HepG2 (cell line): ENCODE measurements around the gene AGRN. TPM values are rescaled to one million over a fixed set of nuclear protein-coding genes. Genes with fewer than 3 reads are reported as not detected.

Experiments
- ATF2 ChIP-seq: sonication (generic); formaldehyde crosslinking; IDR thresholded peaks from 2 replicates; pipeline ENCODE4 v1.4.0; 2020; ENCODE audit warnings: missing genetic modification reagents
- CERS6 ChIP-seq: sonication (generic); formaldehyde crosslinking; IDR thresholded peaks from 2 replicates; pipeline ENCODE4 v1.5.0; 2020; ENCODE audit warnings: missing genetic modification reagents
- CSRNP1 ChIP-seq: sonication (generic); formaldehyde crosslinking; IDR thresholded peaks from 2 replicates; pipeline ENCODE4 v1.8.1; 2023; ENCODE audit warnings: mild to moderate bottlenecking, missing genetic modification reagents
- FLYWCH1 ChIP-seq: sonication (generic); formaldehyde crosslinking; IDR thresholded peaks from 2 replicates; pipeline ENCODE4 v1.8.1; 2023; ENCODE audit warnings: mild to moderate bottlenecking, missing genetic modification reagents
- GZF1 ChIP-seq: sonication (generic); formaldehyde crosslinking; IDR thresholded peaks from 2 replicates; pipeline ENCODE4 v1.5.1; 2020; ENCODE audit warnings: mild to moderate bottlenecking, missing genetic modification reagents
- HBP1 ChIP-seq: IDR thresholded peaks from 2 replicates; pipeline ENCODE4 v1.6.1; 2016; ENCODE audit warnings: low read depth, control low read depth
- HOXA9 ChIP-seq: sonication (generic); formaldehyde crosslinking; IDR thresholded peaks from 2 replicates; pipeline ENCODE4 v1.8.1; 2022; ENCODE audit warnings: missing genetic modification reagents, mild to moderate bottlenecking, moderate library complexity, borderline replicate concordance
- KLF9 ChIP-seq: IDR thresholded peaks from 2 replicates; pipeline ENCODE4 v1.6.1; 2016; ENCODE audit warnings: low read depth
- MIXL1 ChIP-seq: IDR thresholded peaks from 2 replicates; pipeline ENCODE4 v1.6.1; 2016
- MTF2 ChIP-seq: sonication (generic); formaldehyde crosslinking; IDR thresholded peaks from 2 replicates; pipeline ENCODE4 v1.5.0; 2020; ENCODE audit warnings: missing genetic modification reagents, borderline replicate concordance
- ONECUT2 ChIP-seq: sonication (generic); formaldehyde crosslinking; IDR thresholded peaks from 2 replicates; pipeline ENCODE4 v1.4.0; 2020; ENCODE audit warnings: missing genetic modification reagents
- SAFB2 ChIP-seq: sonication (generic); formaldehyde crosslinking; IDR thresholded peaks from 2 replicates; pipeline ENCODE4 v1.5.1; 2020; ENCODE audit warnings: missing genetic modification reagents, low read depth, mild to moderate bottlenecking, borderline replicate concordance
- SIN3B ChIP-seq: fragments of 150-350 bp; IDR thresholded peaks from 2 replicates; pipeline ENCODE4 v1.6.1; 2014; ENCODE audit warnings: low read length
- TAF15 ChIP-seq: fragments of 200-400 bp; formaldehyde crosslinking; IDR thresholded peaks from one replicate; pipeline ENCODE4 v1.6.1; 2018; ENCODE audit warnings: mild to moderate bottlenecking, low read depth, low read length; ENCODE audit not compliant: poor library complexity, severe bottlenecking
- ZBTB20 ChIP-seq: sonication (generic); formaldehyde crosslinking; IDR thresholded peaks from 2 replicates; pipeline ENCODE4 v1.8.1; 2023; ENCODE audit warnings: missing genetic modification reagents, low read depth, mild to moderate bottlenecking, borderline replicate concordance
- ZNF232 ChIP-seq: sonication (generic); formaldehyde crosslinking; IDR thresholded peaks from 2 replicates; pipeline ENCODE4 v1.4.0; 2020; ENCODE audit warnings: missing genetic modification reagents, borderline replicate concordance
- ZNF770 ChIP-seq: sonication (generic); formaldehyde crosslinking; IDR thresholded peaks from 2 replicates; pipeline ENCODE4 v1.5.0; 2020; ENCODE audit warnings: mild to moderate bottlenecking, missing genetic modification reagents
- ZNF782 ChIP-seq: sonication (generic); formaldehyde crosslinking; IDR thresholded peaks from 2 replicates; pipeline ENCODE4 v1.4.0; 2020; ENCODE audit warnings: missing genetic modification reagents, mild to moderate bottlenecking, borderline replicate concordance
- polyA plus RNA-seq, 8 experiments: library from polyadenylated mRNA; depleted of rRNA in 3 of 8; stranded (reverse) in 7 of 8; unstranded in 1 of 8; fragments of >200 nt; fragmentation: Illumina TruSeq in 4 of 8; extraction: Trizol in 4 of 8; gene quantifications; 2 replicates each; pipeline versions ENCODE4 v1.2.1 to v1.2.3, GENCODE V29; 2011 to 2016; ENCODE audit warnings: low read depth in 4 of 8, missing spikeins in 1 of 8, mixed read lengths in 1 of 8; ENCODE audit not compliant: insufficient read depth in 1 of 8
- total RNA-seq, 5 experiments: library from RNA; depleted of rRNA; stranded (reverse); fragments of >200 nt; fragmentation: Illumina TruSeq; extraction: Trizol; gene quantifications; 2 replicates each; pipeline ENCODE4 v1.2.3, GENCODE V29; 2016; ENCODE audit warnings: low read depth in 1 of 5

Gene AGRN
- total and polyA plus RNA-seq, 2 of the 13 experiments (the other 11 are each of a cell fraction or from before 2014, with no cell fraction given), result 29.8 to 65.2 TPM

GRCh38 chr1:1037366-1038327 lies 17.7 kb downstream of the AGRN start (continued):
- TF ChIP-seq ZNF232 (no peak), ZBTB20 (CRISPR knock-in tag) (no peak), CSRNP1 (CRISPR knock-in tag) (no peak), ATF2 (CRISPR knock-in tag) (no peak; the same call in 1 of the 2 replicates), ZNF770 (no peak), MIXL1 (CRISPR knock-in tag) (no peak), FLYWCH1 (CRISPR knock-in tag) (no peak), GZF1 (CRISPR knock-in tag) (no peak), ZNF782 (CRISPR knock-in tag) (no peak), SAFB2 (CRISPR knock-in tag) (no peak), HBP1 (CRISPR knock-in tag) (no peak), ONECUT2 (CRISPR knock-in tag) (no peak), CERS6 (no peak), MTF2 (CRISPR knock-in tag) (no peak), TAF15 (no peak), SIN3B (no peak), HOXA9 (CRISPR knock-in tag) (no peak), KLF9 (CRISPR knock-in tag) (no peak)
